ENCODE data around the gene CCDC6. TPM values are rescaled to one million over a fixed set of nuclear protein-coding genes. Genes with fewer than 3 reads are reported as not detected.

Gene CCDC6
- polyA plus RNA-seq, 2 of the 4 experiments (the other 2 are of a cell fraction), result 21.4 to 43.5 TPM

DNA sequence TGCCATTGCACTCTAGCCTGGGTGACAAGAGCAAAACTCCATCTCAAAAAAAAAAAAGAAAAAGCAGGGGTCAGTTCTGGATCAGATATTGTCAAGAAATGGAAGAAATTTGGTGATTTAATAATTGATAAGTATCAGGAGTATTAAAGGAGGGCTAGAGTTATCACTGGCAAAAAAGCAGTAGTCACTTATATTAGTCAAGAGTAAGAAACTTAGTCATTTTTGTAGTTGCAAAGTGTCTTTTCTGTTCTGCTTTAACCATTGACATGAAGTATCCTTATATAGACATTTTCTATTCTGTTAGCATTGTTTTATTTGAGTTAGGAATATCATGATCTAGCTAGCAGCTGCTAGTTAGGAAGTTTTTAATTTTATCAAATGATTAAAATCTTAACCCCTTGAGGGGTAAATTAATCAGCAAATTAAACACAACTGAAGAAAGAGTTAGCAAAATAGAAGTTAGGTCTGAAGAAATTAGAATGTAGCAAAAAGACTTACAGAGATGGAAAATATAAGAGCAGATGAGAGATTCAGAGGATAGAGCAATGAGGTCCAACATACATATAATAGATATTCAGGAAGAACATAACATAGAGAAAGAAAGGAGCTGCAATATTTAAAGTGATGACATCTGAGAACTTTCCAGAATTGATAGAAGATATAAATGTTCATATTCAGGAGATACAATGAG is 7.3 kb upstream of the CCDC6 start (continued):
- TF ChIP-seq PBX3 (IDR thresholded peaks at IDR 0.05) (no peak), KDM5A (IDR thresholded peaks at IDR 0.05) (no peak), FOXS1 (CRISPR knock-in tag; IDR thresholded peaks at IDR 0.05) (no peak), ZNF302 (CRISPR knock-in tag; IDR thresholded peaks at IDR 0.05) (no peak)

DNA sequence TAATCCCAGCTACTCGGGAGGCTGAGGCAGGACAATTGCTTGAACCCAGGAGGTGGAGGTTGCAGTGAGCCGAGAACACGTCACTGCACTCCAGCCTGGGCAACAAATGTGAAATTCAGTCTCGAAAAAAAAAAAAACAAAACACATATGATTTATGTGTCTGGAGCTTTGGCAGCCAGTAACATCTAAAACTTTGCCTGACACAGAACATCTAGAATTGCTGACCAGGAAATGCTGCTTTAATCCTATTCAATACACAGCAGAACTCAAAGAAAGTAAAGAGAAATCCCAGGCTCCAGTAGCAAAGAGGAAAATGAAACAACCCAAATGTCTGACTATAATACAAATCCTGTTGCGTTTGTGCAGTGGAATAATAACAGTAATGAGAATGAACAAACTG is 4.5 kb upstream of the CCDC6 start:
- POLR2A ChIA-PET, result no interaction called here
- Histone ChIP-seq H3K4me3 (no peak overlapping the region), H3K4me1 (peaks cover 13% of the 10 kb centered on the region), H3K4me2 (no peak overlapping the region), H3K9me3 (peaks cover 25% of the 10 kb centered on the region), H3K27ac (no peak overlapping the region)
- CTCF ChIA-PET, result interaction anchor here (0.9 kb wide), 1 partner anchor 10 kb away, joined by 3 read pairs; no protein-coding TSS in a partner anchor
- ATAC-seq (no peak), DNase-seq (ENCODE audit: low read depth in 1 of 2, low spot score in 1 of 2) (no peak), FAIRE-seq (no peak)
- 66% methylated on average over 5 of the region's 5 CpGs for WGBS (ENCODE audit: missing lambda C conversion rate)
- TF ChIP-seq EHF (CRISPR knock-in tag; IDR thresholded peaks at IDR 0.05), result no peak

DNA sequence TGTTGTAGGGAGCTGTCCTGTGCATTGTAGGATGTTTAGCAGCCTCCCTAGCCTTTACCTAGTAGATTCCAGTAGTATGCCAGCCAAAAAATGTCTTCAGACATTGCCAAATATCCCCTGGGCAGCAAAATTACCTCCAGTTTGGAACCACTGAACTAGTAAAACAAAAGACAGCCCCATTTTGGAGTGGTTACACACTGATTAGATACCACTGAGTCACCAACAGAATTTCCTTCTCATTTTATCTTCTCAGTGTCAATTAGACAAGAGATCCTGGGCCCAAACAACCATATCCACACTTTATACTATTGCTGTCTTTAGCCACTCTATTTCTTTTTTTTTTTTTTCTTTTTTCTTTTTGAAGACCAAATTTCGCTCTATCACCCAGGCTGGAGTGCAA is 3.5 kb upstream of the CCDC6 start:
- peaks cover 21% of the 10 kb centered on the region for H3K9me3 ChIP-seq
- H3K4me1 ChIP-seq, result peaks cover 15% of the 10 kb centered on the region
- CTCF ChIA-PET, result interaction anchor here (0.9 kb wide), 1 partner anchor 287 kb away, joined by 3 read pairs; no protein-coding TSS in a partner anchor
- no peak overlapping the region for H3K4me3 ChIP-seq
- WGBS (ENCODE audit: missing lambda C conversion rate), result 83% methylated on average over 1 of the region's 1 CpG
- H3K27ac ChIP-seq, result no peak overlapping the region
- ATAC-seq (no peak), DNase-seq (ENCODE audit: low read depth in 1 of 2, low spot score in 1 of 2) (no peak), FAIRE-seq (no peak)
- TF ChIP-seq KDM5A (IDR thresholded peaks at IDR 0.05) (no peak), RAD21 (conservative IDR thresholded peaks at IDR 0.05 in 1 of 2, IDR thresholded peaks at IDR 0.05 in 1 of 2) (no peak), MAFK (IDR thresholded peaks at IDR 0.05; ENCODE audit: partially characterized antibody) (no peak), TP53 (CRISPR knock-in tag; IDR thresholded peaks at IDR 0.05) (no peak), ZSCAN20 (CRISPR knock-in tag; IDR thresholded peaks at IDR 0.05) (no peak), EHF (CRISPR knock-in tag; IDR thresholded peaks at IDR 0.05) (no peak), NPAS2 (CRISPR knock-in tag; IDR thresholded peaks at IDR 0.05; ENCODE audit: borderline replicate concordance) (no peak), EHMT2 (IDR thresholded peaks at IDR 0.05; ENCODE audit: low read depth) (no peak), ELK1 (IDR thresholded peaks at IDR 0.05; ENCODE audit: low read depth, low read length) (no peak), MAX (IDR thresholded peaks at IDR 0.05) (no peak), ZC3H11A (IDR thresholded peaks at IDR 0.05) (no peak)
- TF ChIP-seq, protein P1, sequence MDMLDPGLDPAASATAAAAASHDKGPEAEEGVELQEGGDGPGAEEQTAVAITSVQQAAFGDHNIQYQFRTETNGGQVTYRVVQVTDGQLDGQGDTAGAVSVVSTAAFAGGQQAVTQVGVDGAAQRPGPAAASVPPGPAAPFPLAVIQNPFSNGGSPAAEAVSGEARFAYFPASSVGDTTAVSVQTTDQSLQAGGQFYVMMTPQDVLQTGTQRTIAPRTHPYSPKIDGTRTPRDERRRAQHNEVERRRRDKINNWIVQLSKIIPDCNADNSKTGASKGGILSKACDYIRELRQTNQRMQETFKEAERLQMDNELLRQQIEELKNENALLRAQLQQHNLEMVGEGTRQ (IDR thresholded peaks at IDR 0.05), result no peak
- TF ChIP-seq, protein P2, sequence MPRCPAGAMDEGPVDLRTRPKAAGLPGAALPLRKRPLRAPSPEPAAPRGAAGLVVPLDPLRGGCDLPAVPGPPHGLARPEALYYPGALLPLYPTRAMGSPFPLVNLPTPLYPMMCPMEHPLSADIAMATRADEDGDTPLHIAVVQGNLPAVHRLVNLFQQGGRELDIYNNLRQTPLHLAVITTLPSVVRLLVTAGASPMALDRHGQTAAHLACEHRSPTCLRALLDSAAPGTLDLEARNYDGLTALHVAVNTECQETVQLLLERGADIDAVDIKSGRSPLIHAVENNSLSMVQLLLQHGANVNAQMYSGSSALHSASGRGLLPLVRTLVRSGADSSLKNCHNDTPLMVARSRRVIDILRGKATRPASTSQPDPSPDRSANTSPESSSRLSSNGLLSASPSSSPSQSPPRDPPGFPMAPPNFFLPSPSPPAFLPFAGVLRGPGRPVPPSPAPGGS (IDR thresholded peaks at IDR 0.05), result no peak
- POLR2A ChIA-PET, result no interaction called here
- H3K4me2 ChIP-seq, result no peak overlapping the region

DNA sequence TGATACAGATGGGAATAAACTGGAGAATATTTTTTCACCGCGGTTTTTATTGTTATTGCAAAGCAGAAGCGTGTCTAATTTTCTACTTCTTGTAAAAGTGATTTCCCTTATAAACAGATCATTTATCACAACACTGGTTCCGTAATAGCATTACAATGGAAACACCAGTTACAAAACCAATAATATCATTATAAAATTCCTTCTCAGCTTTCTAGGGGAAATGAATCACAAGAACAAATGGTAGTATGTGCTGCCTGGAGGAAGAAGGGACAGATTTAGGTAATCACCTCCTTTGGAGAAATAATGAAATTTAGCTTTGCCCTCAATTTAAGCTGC is 2.4 kb upstream of the CCDC6 start:
- ATAC-seq, result no peak

More for the DNA sequence above, 2.4 kb upstream of the CCDC6 start:
- FAIRE-seq (no peak), DNase-seq (ENCODE audit: low read depth in 1 of 2, low spot score in 1 of 2) (no peak)
- ChIA-PET CTCF (no interaction called here), POLR2A (interaction anchor here (1.6 kb wide), 1 partner anchor 83 kb away, joined by 5 read pairs; no protein-coding TSS in a partner anchor)
- H3K4me1 ChIP-seq, result peaks cover 26% of the 10 kb centered on the region
- H3K9me3 ChIP-seq, result peaks cover 11% of the 10 kb centered on the region
- 37% methylated on average over 4 of the region's 4 CpGs for WGBS (ENCODE audit: missing lambda C conversion rate)
- H3K27ac ChIP-seq, result peak overlapping the region; percentile 84 to 94; a peak in 5 of 6 replicates
- peak overlapping the region; percentile 87 for H3K4me2 ChIP-seq
- peak overlapping the region; percentile 98; the same call in 1 of the 3 replicates for H3K4me3 ChIP-seq
- no peak for TF ChIP-seq CHD4 (IDR thresholded peaks at IDR 0.05; ENCODE audit: borderline replicate concordance)
- no peak for TF ChIP-seq CEBPB (IDR thresholded peaks at IDR 0.05)
- TF ChIP-seq ZNF302 (CRISPR knock-in tag; IDR thresholded peaks at IDR 0.05), result no peak
- TF ChIP-seq ATOH8 (CRISPR knock-in tag; IDR thresholded peaks at IDR 0.05; ENCODE audit: low read depth), result no peak
- TF ChIP-seq HEYL (CRISPR knock-in tag; IDR thresholded peaks at IDR 0.05), result no peak
- TF ChIP-seq CBX8 (IDR thresholded peaks at IDR 0.05), result no peak
- TF ChIP-seq FOSB (CRISPR knock-in tag; IDR thresholded peaks at IDR 0.05), result no peak
- no peak for TF ChIP-seq RFX5 (IDR thresholded peaks at IDR 0.05)
- no peak for TF ChIP-seq TP53 (CRISPR knock-in tag; IDR thresholded peaks at IDR 0.05)
- TF ChIP-seq MAX (IDR thresholded peaks at IDR 0.05), result no peak
- no peak for TF ChIP-seq EP300 (IDR thresholded peaks at IDR 0.05)
- no peak for TF ChIP-seq MAZ (IDR thresholded peaks at IDR 0.05; ENCODE audit: borderline replicate concordance, low read depth, low read length)
- TF ChIP-seq RCOR1 (IDR thresholded peaks at IDR 0.05; ENCODE audit: low read depth, low read length), result no peak

All from A549 (cell line).